Vagina (tissue), 2 donors: ENCODE data around the gene EPHB6.

ENCODE experiments used
- POLR2A ChIP-seq, 2 donors: fragments of 450-650 bp; IDR thresholded peaks; one replicate each; pipeline ENCODE4 v1.6.1; 2017; ENCODE audit warnings: antibody characterized with exemption in 2 of 2, mild to moderate bottlenecking in 2 of 2, moderate library complexity in 2 of 2
- POLR2AphosphoS5 ChIP-seq, 2 donors: sonication (generic); formaldehyde crosslinking; IDR thresholded peaks; one replicate each; pipeline ENCODE4 v1.9.0; 2017; ENCODE audit warnings: antibody characterized with exemption in 2 of 2, mild to moderate bottlenecking in 2 of 2, low read depth in 1 of 2; ENCODE audit not compliant: insufficient read depth in 1 of 2
- TF ChIP-seq, protein P1 (sequence below), 3 experiments: fragments of 450-650 bp in 2 of 3; fragments of 200-600 bp in 1 of 3; sonication (generic) in 1 of 3; IDR thresholded peaks; one replicate each; pipeline ENCODE4 v1.5.1; 2017 to 2019; ENCODE audit warnings: antibody characterized with exemption in 3 of 3, mild to moderate bottlenecking in 2 of 3, moderate library complexity in 2 of 3

DNA sequence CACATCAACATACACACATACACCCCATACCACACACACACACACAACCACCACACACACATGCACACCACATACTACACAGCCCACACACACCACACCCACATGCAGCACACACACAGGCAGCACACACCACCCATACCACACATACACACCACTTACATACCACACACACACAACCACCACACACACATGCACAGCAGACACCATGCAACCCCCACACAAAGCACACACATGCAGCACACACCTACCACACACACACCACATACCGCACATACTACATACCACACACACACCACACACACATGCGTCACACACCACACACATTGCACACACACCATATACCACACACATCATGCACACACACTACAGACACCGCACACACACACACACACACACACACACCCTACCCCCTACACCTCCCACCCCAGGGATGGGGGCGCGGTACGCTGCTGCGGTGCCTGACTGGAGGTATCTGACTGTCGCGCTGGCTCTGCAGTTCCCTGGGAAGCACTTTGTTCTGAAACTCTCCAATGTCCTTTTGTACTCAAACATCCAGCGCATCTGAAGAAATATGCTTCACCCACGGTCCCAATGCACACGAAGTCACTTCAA, 36.1 kb downstream of the EPHB6 start:
- TF ChIP-seq, protein P1, sequence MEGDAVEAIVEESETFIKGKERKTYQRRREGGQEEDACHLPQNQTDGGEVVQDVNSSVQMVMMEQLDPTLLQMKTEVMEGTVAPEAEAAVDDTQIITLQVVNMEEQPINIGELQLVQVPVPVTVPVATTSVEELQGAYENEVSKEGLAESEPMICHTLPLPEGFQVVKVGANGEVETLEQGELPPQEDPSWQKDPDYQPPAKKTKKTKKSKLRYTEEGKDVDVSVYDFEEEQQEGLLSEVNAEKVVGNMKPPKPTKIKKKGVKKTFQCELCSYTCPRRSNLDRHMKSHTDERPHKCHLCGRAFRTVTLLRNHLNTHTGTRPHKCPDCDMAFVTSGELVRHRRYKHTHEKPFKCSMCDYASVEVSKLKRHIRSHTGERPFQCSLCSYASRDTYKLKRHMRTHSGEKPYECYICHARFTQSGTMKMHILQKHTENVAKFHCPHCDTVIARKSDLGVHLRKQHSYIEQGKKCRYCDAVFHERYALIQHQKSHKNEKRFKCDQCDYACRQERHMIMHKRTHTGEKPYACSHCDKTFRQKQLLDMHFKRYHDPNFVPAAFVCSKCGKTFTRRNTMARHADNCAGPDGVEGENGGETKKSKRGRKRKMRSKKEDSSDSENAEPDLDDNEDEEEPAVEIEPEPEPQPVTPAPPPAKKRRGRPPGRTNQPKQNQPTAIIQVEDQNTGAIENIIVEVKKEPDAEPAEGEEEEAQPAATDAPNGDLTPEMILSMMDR (IDR thresholded peaks at IDR 0.05), result no peak
- TF ChIP-seq POLR2A (IDR thresholded peaks at IDR 0.05) (no peak), POLR2AphosphoS5 (IDR thresholded peaks at IDR 0.05; ENCODE audit: insufficient read depth in 1 of 2, low read depth in 1 of 2) (no peak)
